Type B pancreatic cell (in vitro differentiated cells): Measurements from ENCODE around the gene BLOC1S2. TPM values are rescaled to one million over a fixed set of nuclear protein-coding genes. Genes with fewer than 3 reads are reported as not detected.
A peak's percentile ranks its signal among the peaks of the same experiment; 100 is the strongest.

Experiments used
- DNase-seq: peaks from one replicate; pipeline ENCODE4 v3.0.0; 2021; ENCODE audit warnings: mixed read lengths; ENCODE audit not compliant: unreplicated experiment; ENCODE audit errors: extremely low spot score
- H3K27ac Mint-ChIP-seq: 2 replicates; pipeline ENCODE4 v1.8.0; 2021; ENCODE audit warnings: mild to moderate bottlenecking, mixed read lengths
- H3K27me3 Mint-ChIP-seq: 2 replicates; pipeline ENCODE4 v1.8.0; 2021; ENCODE audit warnings: mixed read lengths
- H3K36me3 Mint-ChIP-seq: 2 replicates; pipeline ENCODE4 v1.8.0; 2021; ENCODE audit warnings: mixed read lengths
- H3K4me1 Mint-ChIP-seq: one replicate; pipeline ENCODE4 v1.8.0; 2021; ENCODE audit warnings: mixed read lengths; ENCODE audit not compliant: unreplicated experiment
- H3K4me3 Mint-ChIP-seq: 2 replicates; pipeline ENCODE4 v1.8.0; 2021; ENCODE audit warnings: mild to moderate bottlenecking, mixed read lengths
- H3K9me3 Mint-ChIP-seq: 2 replicates; pipeline ENCODE4 v1.8.0; 2021; ENCODE audit warnings: mixed read lengths
- total RNA-seq: library from RNA; stranded (reverse); gene quantifications from 2 replicates; pipeline ENCODE4 v1.2.1, GENCODE V29; 2021; ENCODE audit warnings: low replicate concordance
- TF ChIP-seq, protein P1 (sequence below): fragments of 200-600 bp; sonication (generic); conservative IDR thresholded peaks from 2 replicates; pipeline ENCODE4 v1.5.0; 2021; ENCODE audit warnings: antibody characterized with exemption, mild to moderate bottlenecking

Gene BLOC1S2
- total RNA-seq, 1 donor from 2014 or later = 39.5 TPM

DNA sequence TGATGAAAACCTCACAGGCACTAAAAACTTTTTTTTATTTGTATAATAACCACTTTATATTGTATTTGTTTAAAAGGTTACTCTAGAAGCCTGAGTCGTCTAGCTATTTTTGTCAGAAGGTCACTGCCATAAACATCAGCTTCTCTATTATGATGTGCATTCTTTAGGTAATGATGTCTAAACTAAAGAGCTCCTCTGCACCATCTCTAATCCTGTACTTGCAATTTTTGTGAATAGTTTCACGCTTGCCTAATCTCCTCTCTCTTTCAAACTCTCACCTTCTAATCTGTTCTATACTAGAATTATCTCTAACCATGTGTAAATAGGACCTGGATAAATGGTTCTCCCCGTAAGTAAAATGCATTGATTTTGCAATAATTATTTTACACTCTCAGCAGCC lies 46.6 kb downstream of the BLOC1S2 start:
- H3K27ac Mint-ChIP-seq = no peak overlapping the region

DNA sequence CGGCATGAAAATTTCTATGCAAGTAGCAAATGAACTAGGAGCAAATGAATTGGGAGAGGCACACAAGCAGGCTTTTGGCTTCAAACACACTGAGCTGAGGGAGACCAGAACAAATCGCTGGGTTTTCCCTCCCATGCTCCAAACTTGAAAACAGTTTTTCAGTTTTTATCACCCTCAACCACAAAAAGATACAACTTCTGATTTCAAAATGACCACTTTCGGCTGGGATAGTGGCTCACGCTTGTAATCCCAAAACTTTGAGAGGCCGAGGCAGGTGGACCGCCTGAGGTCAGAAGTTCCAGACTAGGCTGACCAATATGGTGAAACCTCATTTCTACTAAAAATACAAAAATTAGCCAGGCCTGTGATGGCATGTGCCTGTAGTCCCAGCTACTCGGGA lies 48.1 kb downstream of the BLOC1S2 start:
- Mint-ChIP-seq H3K27me3 (no peaks in the 10 kb centered on the region), H3K27ac (no peak overlapping the region), H3K4me3 (no peak overlapping the region), H3K4me1 (no peaks in the 10 kb centered on the region), H3K9me3 (no peaks in the 10 kb centered on the region), H3K36me3 (peaks cover 9% of the 10 kb centered on the region)
- TF ChIP-seq, protein P1, sequence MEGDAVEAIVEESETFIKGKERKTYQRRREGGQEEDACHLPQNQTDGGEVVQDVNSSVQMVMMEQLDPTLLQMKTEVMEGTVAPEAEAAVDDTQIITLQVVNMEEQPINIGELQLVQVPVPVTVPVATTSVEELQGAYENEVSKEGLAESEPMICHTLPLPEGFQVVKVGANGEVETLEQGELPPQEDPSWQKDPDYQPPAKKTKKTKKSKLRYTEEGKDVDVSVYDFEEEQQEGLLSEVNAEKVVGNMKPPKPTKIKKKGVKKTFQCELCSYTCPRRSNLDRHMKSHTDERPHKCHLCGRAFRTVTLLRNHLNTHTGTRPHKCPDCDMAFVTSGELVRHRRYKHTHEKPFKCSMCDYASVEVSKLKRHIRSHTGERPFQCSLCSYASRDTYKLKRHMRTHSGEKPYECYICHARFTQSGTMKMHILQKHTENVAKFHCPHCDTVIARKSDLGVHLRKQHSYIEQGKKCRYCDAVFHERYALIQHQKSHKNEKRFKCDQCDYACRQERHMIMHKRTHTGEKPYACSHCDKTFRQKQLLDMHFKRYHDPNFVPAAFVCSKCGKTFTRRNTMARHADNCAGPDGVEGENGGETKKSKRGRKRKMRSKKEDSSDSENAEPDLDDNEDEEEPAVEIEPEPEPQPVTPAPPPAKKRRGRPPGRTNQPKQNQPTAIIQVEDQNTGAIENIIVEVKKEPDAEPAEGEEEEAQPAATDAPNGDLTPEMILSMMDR = no peak
- DNase-seq = no peak

More for the DNA sequence above, 46.6 kb downstream of the BLOC1S2 start:
- Mint-ChIP-seq H3K9me3 (no peaks in the 10 kb centered on the region), H3K36me3 (peaks cover 8% of the 10 kb centered on the region), H3K4me1 (no peaks in the 10 kb centered on the region), H3K4me3 (no peak overlapping the region), H3K27me3 (no peaks in the 10 kb centered on the region)
- DNase-seq = no peak
- TF ChIP-seq, protein P1 = no peak

DNA sequence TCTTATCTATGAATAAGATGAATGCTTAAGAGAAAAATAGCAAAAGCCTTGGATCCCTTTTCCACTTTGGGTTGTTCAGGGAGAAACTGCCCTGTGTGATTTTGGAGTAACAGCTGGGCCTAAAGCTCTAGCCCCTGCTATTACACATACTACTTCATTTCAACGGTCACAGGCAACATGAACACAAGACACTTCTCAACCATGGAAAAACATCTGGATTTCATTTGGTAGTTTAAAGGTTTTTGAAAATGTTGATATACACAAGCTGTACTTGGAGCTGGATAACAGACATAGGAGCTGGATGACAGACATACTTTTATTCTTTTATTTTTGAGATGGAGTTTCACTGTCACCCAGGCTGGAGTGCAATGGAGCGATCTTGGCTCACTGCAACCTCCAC lies 54.4 kb downstream of the BLOC1S2 start:
- H3K27ac Mint-ChIP-seq = no peak overlapping the region
- H3K4me1 Mint-ChIP-seq = peaks cover 23% of the 10 kb centered on the region

DNA sequence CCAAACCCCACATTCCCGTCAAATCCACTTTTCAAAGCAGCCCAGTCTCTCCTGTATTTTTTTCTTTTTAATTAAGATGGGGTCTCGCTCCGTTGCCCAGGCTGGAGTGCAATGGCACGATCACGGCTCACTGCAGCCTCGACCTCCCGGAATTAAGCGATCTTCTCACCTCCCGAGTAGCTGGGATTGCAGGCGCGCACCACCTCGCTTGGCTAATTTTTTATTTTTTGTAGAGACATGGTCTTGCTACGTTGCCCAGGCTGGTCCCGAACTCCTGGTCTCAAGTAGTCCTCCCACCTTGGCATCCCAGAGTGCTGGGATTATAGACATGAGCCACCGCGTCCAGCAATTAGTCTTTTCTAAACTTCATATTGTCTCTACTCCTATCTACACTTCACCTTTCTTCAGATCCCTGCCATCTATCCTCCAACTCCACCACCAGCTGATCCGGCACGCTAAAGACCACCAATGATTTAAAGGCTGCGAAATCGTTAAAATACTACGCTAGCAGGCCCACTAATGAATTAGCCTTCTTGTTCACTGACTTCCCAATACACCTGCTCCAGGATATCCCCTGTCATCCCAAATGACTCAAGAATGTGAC lies 56.6 kb downstream of the BLOC1S2 start:
- H3K36me3 Mint-ChIP-seq = peaks cover 17% of the 10 kb centered on the region
- peaks cover 23% of the 10 kb centered on the region for H3K4me1 Mint-ChIP-seq
- no peaks in the 10 kb centered on the region for H3K9me3 Mint-ChIP-seq
- TF ChIP-seq, protein P1 = no peak
- no peaks in the 10 kb centered on the region for H3K27me3 Mint-ChIP-seq
- peak overlapping the region; percentile 96 for H3K4me3 Mint-ChIP-seq
- peak overlapping the region; percentile 91 for H3K27ac Mint-ChIP-seq
- DNase-seq = no peak

More for the DNA sequence above, 54.4 kb downstream of the BLOC1S2 start:
- no peak overlapping the region for H3K4me3 Mint-ChIP-seq
- no peaks in the 10 kb centered on the region for H3K9me3 Mint-ChIP-seq
- no peaks in the 10 kb centered on the region for H3K27me3 Mint-ChIP-seq
- no peak for DNase-seq
- TF ChIP-seq, protein P1 = no peak
- H3K36me3 Mint-ChIP-seq = peaks cover 8% of the 10 kb centered on the region

DNA sequence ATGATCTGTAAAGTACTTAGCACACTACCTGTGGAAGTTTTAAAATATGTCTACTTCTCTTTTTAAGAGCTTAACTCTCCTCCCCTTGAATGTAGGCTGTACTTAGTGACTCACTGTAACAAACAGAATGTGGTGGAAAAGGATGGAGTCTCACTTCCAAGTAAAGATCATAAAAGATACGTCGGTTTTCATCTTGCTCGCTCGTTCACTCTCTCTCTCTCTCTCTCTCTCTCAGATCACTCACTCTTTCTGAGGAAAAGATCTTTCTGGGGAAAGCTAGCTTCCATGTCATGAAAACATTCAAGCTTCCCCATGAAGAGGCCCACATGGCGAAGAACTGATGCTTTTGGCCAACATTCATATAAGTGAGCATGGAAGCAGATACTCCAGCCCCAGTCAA lies 62.6 kb downstream of the BLOC1S2 start:
- no peak for DNase-seq
- peaks cover 20% of the 10 kb centered on the region for H3K36me3 Mint-ChIP-seq
- H3K9me3 Mint-ChIP-seq = no peaks in the 10 kb centered on the region
- peaks cover 11% of the 10 kb centered on the region for H3K4me1 Mint-ChIP-seq
- no peak overlapping the region for H3K27ac Mint-ChIP-seq
- TF ChIP-seq, protein P1 = no peak
- no peak overlapping the region for H3K4me3 Mint-ChIP-seq
- no peaks in the 10 kb centered on the region for H3K27me3 Mint-ChIP-seq

Other genes starting within 250 kb of the BLOC1S2 start
- 0.52 TPM in 1 of 2 replicates, not detected in the other for gene CPN1, start 204.8 kb downstream of the BLOC1S2 start, total RNA-seq
- 28.6 and 37.1 TPM in 2 replicates for gene ERLIN1, start 100.7 kb downstream of the BLOC1S2 start, total RNA-seq
- gene CHUK, start 57.1 kb downstream of the BLOC1S2 start, total RNA-seq = 18.5 and 20.1 TPM in 2 replicates
- 18.4 and 25.1 TPM in 2 replicates for gene CWF19L1, start 19.0 kb downstream of the BLOC1S2 start, total RNA-seq
- gene PKD2L1, start 43.5 kb upstream of the BLOC1S2 start, total RNA-seq = 0.26 TPM in 1 of 2 replicates, not detected in the other
- 242 and 255 TPM in 2 replicates for gene SCD, start 60.6 kb upstream of the BLOC1S2 start, total RNA-seq
- gene WNT8B, start 176.3 kb upstream of the BLOC1S2 start, total RNA-seq = 0.29 and 0.68 TPM in 2 replicates
- 8.9 and 20.9 TPM in 2 replicates for gene SEC31B, start 233.2 kb upstream of the BLOC1S2 start, total RNA-seq
- 195 and 196 TPM in 2 replicates for gene NDUFB8, start 243.2 kb upstream of the BLOC1S2 start, total RNA-seq
- gene HIF1AN, start 249.3 kb upstream of the BLOC1S2 start, total RNA-seq = 53.2 and 62.9 TPM in 2 replicates